GM18502 (cell line): ENCODE results near the gene SMOC1.
"Not testable (repeated sequence)": the region's sequence is repeated elsewhere in the genome, so short reads cannot be mapped to it uniquely, and the experiment has no call there.

Experiments
- ATAC-seq: cut with Tn5 transposase; IDR thresholded peaks from one replicate; pipeline ENCODE4 v1.9.1; 2021; ENCODE audit warnings: mild to moderate bottlenecking; ENCODE audit not compliant: unreplicated experiment, poor library complexity

Gene SMOC1

GRCh38 chr14:69895109-69895508 is 15.9 kb downstream of the SMOC1 start:
- no peak for ATAC-seq

- ATAC-seq: no peak
Measured at GRCh38 chr14:69896080-69896479, 16.9 kb downstream of the SMOC1 start.

DNA sequence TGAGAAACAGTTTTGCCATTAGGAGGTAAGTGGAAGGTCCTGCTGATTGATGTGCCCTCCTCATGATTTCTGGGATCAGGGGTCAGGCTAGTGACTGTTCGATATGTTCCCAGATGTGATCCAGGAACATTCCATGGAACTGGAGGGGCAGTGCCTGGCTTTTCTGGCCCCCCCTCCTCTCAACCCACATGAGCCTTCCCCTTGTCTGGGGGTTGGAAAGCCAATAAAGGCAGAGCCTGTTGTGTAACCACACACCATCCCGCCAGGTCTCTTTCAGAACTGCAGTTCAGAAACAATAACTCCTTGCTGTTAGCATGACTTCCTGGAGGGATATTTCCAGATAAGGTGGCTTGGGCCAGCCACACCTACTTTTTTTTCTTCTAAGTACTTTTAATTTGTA is 17.8 kb downstream of the SMOC1 start:
- no peak for ATAC-seq

DNA sequence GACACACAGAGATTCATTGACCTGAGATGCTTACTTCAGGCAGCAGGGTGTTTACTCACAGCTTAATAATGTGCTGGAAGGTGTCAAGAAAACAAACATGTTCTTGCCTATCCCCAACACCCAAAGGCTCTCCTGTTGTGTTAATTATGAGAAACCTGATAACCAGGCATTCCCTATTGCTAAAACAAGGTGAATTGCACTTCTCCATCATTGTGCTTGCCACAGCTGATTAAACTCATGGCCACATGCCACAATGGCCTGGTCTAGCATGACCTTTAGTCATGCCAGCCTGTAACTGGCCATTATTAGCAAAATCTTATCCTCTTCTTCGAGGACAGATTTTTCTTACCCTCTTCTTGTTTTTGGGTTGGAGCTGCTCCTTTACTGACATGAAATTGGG is 21.4 kb downstream of the SMOC1 start:
- no peak for ATAC-seq

DNA sequence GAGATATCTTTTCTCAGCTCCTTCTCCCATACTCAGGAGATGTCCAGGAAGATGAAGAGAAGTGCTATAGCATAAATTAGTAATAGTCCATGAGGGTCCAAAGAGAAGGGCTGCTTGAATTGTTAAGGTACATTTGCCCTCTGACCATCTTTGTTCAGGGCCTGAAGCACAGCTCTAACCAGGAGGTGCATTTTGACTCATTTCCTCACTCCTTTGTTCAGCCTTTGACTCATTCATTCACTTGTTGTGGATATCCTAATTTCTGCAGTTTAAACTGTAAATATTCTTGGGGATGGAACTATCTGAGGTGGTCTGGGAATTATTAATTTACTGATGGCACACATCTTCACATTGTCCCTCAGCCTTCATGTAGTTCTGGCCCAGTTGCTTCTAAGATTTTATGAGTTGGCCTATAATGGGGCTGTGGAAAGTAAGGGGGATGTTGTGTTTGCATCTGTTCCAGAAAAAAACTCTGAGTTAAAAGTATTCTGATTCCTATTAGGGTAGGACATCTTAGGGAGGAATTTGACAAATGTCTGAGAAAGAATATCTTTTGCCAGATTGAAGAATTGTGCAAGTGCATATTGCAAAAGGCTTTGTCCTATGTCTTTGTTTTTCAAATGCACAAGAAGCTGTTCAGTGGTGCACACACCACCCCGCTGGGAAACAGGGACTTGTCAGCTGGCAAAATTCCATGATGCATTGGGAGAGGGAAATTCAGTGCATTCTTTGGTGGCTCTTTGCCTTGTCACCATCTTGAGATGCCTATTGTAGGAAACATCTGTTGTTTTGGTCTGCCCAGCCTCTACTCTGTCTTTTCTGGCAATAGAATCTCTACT is 22.1 kb downstream of the SMOC1 start:
- no peak for ATAC-seq

- ATAC-seq: not testable (repeated sequence)
Measured at GRCh38 chr14:69903046-69903445, 23.8 kb downstream of the SMOC1 start.

GRCh38 chr14:69904246-69904645 is 25.0 kb downstream of the SMOC1 start:
- ATAC-seq: no peak

DNA sequence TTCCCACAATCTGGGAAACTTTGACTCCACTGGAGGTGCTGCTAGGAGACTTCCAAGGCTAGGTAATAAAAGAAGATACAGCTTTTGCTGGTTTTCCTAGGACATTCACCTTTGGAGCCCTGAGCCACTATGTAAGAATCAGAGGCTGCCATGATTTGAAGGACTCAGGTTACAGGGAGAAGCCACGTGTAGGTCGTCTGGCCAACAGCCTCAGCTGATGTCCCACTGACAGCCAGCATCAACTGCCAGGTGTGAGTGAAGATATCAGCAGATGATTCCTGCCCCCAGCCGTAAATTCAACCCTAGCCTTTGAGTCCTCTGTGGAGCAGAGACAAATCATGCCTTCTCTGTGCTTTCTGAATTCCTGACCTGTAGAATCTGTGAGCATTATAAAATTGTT is 27.0 kb downstream of the SMOC1 start:
- no peak for ATAC-seq

- no peak for ATAC-seq
Measured at GRCh38 chr14:69909826-69910550, 30.8 kb downstream of the SMOC1 start.

GRCh38 chr14:69910871-69911270 is 31.7 kb downstream of the SMOC1 start:
- no peak for ATAC-seq

- no peak for ATAC-seq
Measured at GRCh38 chr14:69913686-69914085, 34.5 kb downstream of the SMOC1 start.

- no peak for ATAC-seq
Measured at GRCh38 chr14:69916396-69916795, 37.2 kb downstream of the SMOC1 start.

GRCh38 chr14:69917287-69917686 is 38.1 kb downstream of the SMOC1 start:
- no peak for ATAC-seq

- no peak for ATAC-seq
Measured at GRCh38 chr14:69919815-69920214, 40.6 kb downstream of the SMOC1 start.

- ATAC-seq: no peak
Measured at GRCh38 chr14:69921052-69921451, 41.8 kb downstream of the SMOC1 start.

- ATAC-seq: no peak
Measured at GRCh38 chr14:69922198-69922597, 43.0 kb downstream of the SMOC1 start.

GRCh38 chr14:69924201-69924600 is 45.0 kb downstream of the SMOC1 start:
- ATAC-seq: no peak

DNA sequence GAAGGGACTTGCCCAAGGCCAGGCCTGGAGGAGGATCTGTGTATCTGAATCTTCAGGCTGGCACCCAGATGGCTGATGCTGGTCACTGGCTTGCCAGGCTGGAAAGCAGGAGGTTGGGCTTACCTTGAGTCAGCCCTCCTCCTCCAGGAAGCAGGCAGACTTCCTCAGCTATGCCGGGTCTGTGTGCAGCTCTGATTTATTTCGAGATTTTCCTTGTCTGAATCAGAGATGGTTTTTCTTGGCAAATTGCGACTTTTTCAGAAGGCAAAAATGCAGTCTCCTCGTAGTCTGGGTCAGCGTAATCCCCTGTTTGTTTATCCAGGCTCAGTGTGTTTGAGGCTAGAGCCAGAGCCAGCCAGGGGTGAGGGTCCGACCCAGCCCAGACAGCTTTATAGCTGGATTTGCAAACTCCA is 48.9 kb downstream of the SMOC1 start:
- ATAC-seq: no peak

GRCh38 chr14:69930780-69931379 is 51.7 kb downstream of the SMOC1 start:
- ATAC-seq: no peak

- ATAC-seq: no peak
Measured at GRCh38 chr14:69931960-69932359, 52.7 kb downstream of the SMOC1 start.

DNA sequence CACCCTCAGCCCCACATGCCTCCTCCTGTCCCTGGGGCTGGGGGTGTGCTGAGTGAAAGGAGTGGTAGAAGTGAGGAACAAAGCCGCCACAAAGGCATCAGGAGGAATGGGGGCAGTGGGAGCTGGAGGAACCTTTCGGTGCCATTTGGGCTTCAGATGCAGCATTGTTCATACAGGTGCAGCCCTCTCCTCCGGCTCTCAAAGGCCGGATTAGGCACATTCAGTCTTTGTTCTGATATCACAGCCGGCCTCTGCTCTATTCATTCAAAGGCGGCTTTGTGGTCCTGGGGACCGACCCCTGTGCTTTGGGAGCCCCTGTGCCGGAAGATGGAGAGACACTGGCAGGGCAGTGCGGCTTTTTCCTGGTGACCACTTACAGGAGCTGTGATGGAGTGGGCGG is 53.2 kb downstream of the SMOC1 start:
- ATAC-seq: no peak
